SU-DHL-6 (cell line): ENCODE results near the gene SLC25A13.

Experiments used
- H2AFZ ChIP-seq: fragments of 200-600 bp; sonication (generic); 2 replicates; pipeline ENCODE4 v1.6.1; 2014; ENCODE audit warnings: low read depth, mild to moderate bottlenecking, moderate library complexity, mixed read lengths, antibody characterized with exemption, low read length; ENCODE audit not compliant: severe bottlenecking
- H3F3A ChIP-seq: fragments of 200-600 bp; shearing (Covaris generic); 2 replicates; pipeline ENCODE4 v1.6.0; 2016; ENCODE audit warnings: antibody characterized with exemption, mild to moderate bottlenecking; ENCODE audit not compliant: insufficient read depth
- H3K27ac ChIP-seq: fragments of 200-600 bp; sonication (generic); 2 replicates; pipeline ENCODE4 v1.5.1; 2016; ENCODE audit warnings: low read depth, mild to moderate bottlenecking, low read length, moderate library complexity, mixed read lengths
- H3K27me3 ChIP-seq: fragments of 200-600 bp; sonication (generic), shearing (Covaris generic); 2 replicates; pipeline ENCODE4 v1.6.0; 2014; ENCODE audit warnings: mild to moderate bottlenecking, low read length
- H3K36me3 ChIP-seq: fragments of 200-600 bp; sonication (generic); 2 replicates; pipeline ENCODE4 v1.6.1; 2014; ENCODE audit warnings: mild to moderate bottlenecking, low read length, mixed read lengths
- H3K4me2 ChIP-seq: fragments of 300-600, 200-600 bp; shearing (Covaris generic), sonication (generic); 2 replicates; pipeline ENCODE4 v1.6.0; 2014; ENCODE audit warnings: low read length, low read depth, mild to moderate bottlenecking; ENCODE audit not compliant: poor library complexity, severe bottlenecking
- H3K4me3 ChIP-seq: fragments of 200-600 bp; sonication (generic); 2 replicates; pipeline ENCODE4 v1.5.1; 2014; ENCODE audit warnings: antibody characterized with exemption, low read length, mild to moderate bottlenecking, mixed read lengths; ENCODE audit not compliant: insufficient read depth, poor library complexity, severe bottlenecking
- H3K79me2 ChIP-seq: fragments of 200-600 bp; sonication (generic); 2 replicates; pipeline ENCODE4 v1.6.1; 2014; ENCODE audit warnings: mild to moderate bottlenecking, low read length, moderate library complexity; ENCODE audit not compliant: insufficient read depth
- H3K9ac ChIP-seq: fragments of 200-600 bp; sonication (generic); 2 replicates; pipeline ENCODE4 v1.7.0; 2014; ENCODE audit warnings: mild to moderate bottlenecking, low read length
- H3K9me2 ChIP-seq: fragments of 200-600 bp; sonication (generic); replicated peaks from 2 replicates; pipeline ENCODE4 v1.6.1; 2014; ENCODE audit warnings: low read length; ENCODE audit not compliant: insufficient read depth
- H3K9me3 ChIP-seq: fragments of 200-600 bp; sonication (generic); 2 replicates; pipeline ENCODE4 v1.6.1; 2014; ENCODE audit warnings: low read length, mixed read lengths; ENCODE audit not compliant: insufficient read depth
- H4K20me1 ChIP-seq: fragments of 200-600 bp; sonication (generic); 2 replicates; pipeline ENCODE4 v1.6.1; 2014; ENCODE audit warnings: low read depth, mild to moderate bottlenecking, antibody characterized with exemption, low read length, moderate library complexity, mixed read lengths
- CTCF ChIP-seq: fragments of 200-600 bp; sonication (generic); IDR thresholded peaks from one replicate; pipeline ENCODE4 v1.5.1; 2017; ENCODE audit warnings: antibody characterized with exemption, mild to moderate bottlenecking, low read length, moderate library complexity; ENCODE audit not compliant: insufficient read depth, poor library complexity, severe bottlenecking
- EZH2phosphoT487 ChIP-seq: fragments of 200-600 bp; sonication (generic), shearing (Covaris generic); conservative IDR thresholded peaks from 2 replicates; pipeline ENCODE4 v1.6.1; 2018; ENCODE audit warnings: mild to moderate bottlenecking, antibody characterized with exemption, low read length, moderate library complexity, mixed read lengths

The SLC25A13 gene

GRCh38 chr7:96243241-96243640 is 78.7 kb downstream of the SLC25A13 start:
- no peaks in the 10 kb centered on the region for H3K36me3 ChIP-seq
- no peaks in the 10 kb centered on the region for H3K9me3 ChIP-seq
- no peak overlapping the region for H3K9ac ChIP-seq
- H3K4me3 ChIP-seq: no peak overlapping the region
- H3K4me2 ChIP-seq: no peak overlapping the region
- no peaks in the 10 kb centered on the region for H3K27me3 ChIP-seq
- H3K9me2 ChIP-seq: no peaks in the 10 kb centered on the region
- H3K79me2 ChIP-seq: 0 out of 2 replicates have a peak, but pooled peaks cover 7% of the 10 kb centered on the region
- no peak overlapping the region for H3K27ac ChIP-seq
- no peak overlapping the region for H2AFZ ChIP-seq
- TF ChIP-seq EZH2phosphoT487: no peak
- TF ChIP-seq CTCF: no peak
- H3F3A ChIP-seq: no peaks in the 10 kb centered on the region
- no peaks in the 10 kb centered on the region for H4K20me1 ChIP-seq

- Histone ChIP-seq H3K4me2 (no peak overlapping the region), H3K9ac (no peak overlapping the region), H3K4me3 (no peak overlapping the region), H3F3A (no peaks in the 10 kb centered on the region), H3K9me2 (no peaks in the 10 kb centered on the region), H3K27ac (no peak overlapping the region), H2AFZ (no peak overlapping the region), H3K79me2 (0 out of 2 replicates have a peak, but pooled peaks cover 7% of the 10 kb centered on the region), H3K36me3 (no peaks in the 10 kb centered on the region), H3K9me3 (no peaks in the 10 kb centered on the region), H4K20me1 (no peaks in the 10 kb centered on the region), H3K27me3 (no peaks in the 10 kb centered on the region)
- TF ChIP-seq CTCF (no peak), EZH2phosphoT487 (no peak)
Measured at GRCh38 chr7:96241855-96242254, 80.0 kb downstream of the SLC25A13 start.

GRCh38 chr7:96238976-96239766 is 82.7 kb downstream of the SLC25A13 start:
- Histone ChIP-seq H3F3A (no peaks in the 10 kb centered on the region), H3K79me2 (no peaks in the 10 kb centered on the region), H3K27me3 (no peaks in the 10 kb centered on the region), H3K4me3 (no peak overlapping the region), H3K27ac (no peak overlapping the region), H3K4me2 (no peak overlapping the region), H4K20me1 (no peaks in the 10 kb centered on the region), H3K9me2 (no peaks in the 10 kb centered on the region), H3K9me3 (no peaks in the 10 kb centered on the region), H2AFZ (no peak overlapping the region), H3K36me3 (no peaks in the 10 kb centered on the region), H3K9ac (no peak overlapping the region)
- TF ChIP-seq CTCF (no peak), EZH2phosphoT487 (no peak)
